ENCODE results near the gene APOBEC3H.

APOBEC3H gene

GRCh38 chr22:39081016-39081415 lies 16.0 kb upstream of the APOBEC3H start:
- DNase-seq (ENCODE audit: low read depth), result no peak

DNA sequence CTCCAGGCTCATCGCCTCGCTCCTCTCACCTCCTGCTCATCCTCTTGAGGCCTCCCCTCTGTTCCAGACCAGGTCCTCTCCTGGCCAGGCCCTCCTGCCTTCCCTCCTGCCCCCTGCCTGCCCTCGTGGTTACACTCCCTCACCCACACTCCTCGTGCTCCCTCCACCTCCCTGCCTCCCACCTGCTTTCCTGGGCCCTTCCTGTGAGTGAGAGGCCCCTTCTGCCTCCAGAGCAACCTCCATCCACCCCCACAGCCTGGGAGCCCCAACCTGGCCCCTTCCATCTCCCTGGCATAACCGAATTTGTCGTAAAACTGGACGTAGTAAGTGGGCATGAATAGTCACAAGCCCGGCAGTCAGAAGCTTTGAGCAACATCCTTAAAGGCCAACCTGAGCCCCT lies 15.4 kb upstream of the APOBEC3H start:
- DNase-seq (ENCODE audit: low read depth), result no peak

GRCh38 chr22:39083212-39084165 lies 13.6 kb upstream of the APOBEC3H start:
- no peak for DNase-seq (ENCODE audit: low read depth)

- no peak for DNase-seq (ENCODE audit: low read depth)
Measured at GRCh38 chr22:39084666-39085065, 12.4 kb upstream of the APOBEC3H start.

GRCh38 chr22:39087098-39087497 lies 9.9 kb upstream of the APOBEC3H start:
- no peak for DNase-seq (ENCODE audit: low read depth)

DNA sequence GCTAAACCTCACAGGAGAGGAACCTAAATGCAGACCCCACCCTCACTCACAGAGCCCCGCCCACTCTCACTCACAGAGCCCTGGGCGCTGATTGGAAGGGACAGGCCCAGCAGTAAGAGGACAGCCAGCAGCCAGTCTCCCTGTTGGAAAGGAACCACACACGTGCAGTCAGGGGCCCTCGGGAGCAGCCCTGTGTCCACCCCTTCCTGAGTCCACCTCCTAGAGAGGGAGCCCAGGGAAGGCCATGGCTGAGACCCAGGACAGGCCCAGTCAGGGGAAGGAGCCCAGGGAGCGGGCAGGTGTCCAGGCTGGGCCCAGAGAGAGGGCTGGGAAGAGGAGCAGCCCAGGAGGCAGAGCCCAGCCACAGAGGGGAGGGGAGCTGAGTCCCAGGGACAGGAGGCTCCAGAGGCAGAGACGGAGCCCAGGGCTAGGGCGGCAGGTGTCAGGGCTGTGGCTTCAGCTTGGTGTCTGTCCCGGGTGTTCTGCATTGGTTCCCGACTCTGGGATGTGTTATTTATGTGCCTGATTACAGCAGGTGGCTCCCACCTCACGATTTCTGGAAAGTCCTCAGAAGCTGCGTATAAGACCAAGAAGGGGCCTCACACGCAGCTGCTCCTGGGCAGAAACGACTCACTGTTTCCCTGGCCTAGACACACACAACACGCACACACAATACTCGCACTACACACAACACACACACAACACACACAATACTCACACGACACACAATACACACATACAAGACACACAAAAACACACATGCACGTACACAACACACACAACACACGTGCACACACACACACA lies 9.0 kb upstream of the APOBEC3H start:
- DNase-seq (ENCODE audit: low read depth), result no peak

DNA sequence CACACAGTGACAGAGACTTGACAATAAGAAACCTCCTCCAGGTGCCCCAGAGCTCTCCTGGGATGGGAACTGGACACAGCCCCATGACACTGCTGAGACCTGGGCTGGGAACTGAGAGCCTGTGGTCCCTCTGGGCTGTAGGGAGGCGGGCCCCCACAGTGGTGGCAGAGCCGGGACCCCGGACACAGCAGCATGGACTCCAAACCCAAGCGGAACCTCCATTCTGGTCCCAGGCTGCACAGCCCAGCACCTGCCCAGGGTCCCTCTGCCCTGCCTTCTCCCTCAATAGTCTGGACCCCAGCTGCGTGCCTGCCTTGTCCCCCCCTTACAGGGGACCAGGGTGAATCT lies 8.4 kb upstream of the APOBEC3H start:
- no peak for DNase-seq (ENCODE audit: low read depth)

DNA sequence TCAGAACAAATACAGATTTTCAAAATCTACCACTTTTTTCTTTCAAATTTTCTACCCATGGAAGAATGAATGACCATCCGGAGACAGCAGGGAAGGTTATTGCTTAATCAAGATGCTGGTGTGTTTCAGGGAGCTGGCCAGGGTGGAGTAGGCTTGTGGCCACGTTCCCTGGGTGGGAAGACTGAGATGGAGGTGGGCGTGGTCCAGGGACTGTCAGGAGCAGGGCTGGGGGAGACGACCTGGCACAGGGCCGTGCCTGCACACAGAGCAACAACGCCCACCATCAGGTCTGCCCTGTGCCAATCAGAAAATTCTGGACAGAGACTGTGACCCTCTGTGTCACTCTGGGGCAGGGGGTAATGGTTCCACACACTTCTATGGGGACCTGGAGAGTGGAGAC lies 7.1 kb upstream of the APOBEC3H start:
- DNase-seq (ENCODE audit: low read depth), result no peak

GRCh38 chr22:39090426-39091064 lies 6.5 kb upstream of the APOBEC3H start:
- no peak for DNase-seq (ENCODE audit: low read depth)

DNA sequence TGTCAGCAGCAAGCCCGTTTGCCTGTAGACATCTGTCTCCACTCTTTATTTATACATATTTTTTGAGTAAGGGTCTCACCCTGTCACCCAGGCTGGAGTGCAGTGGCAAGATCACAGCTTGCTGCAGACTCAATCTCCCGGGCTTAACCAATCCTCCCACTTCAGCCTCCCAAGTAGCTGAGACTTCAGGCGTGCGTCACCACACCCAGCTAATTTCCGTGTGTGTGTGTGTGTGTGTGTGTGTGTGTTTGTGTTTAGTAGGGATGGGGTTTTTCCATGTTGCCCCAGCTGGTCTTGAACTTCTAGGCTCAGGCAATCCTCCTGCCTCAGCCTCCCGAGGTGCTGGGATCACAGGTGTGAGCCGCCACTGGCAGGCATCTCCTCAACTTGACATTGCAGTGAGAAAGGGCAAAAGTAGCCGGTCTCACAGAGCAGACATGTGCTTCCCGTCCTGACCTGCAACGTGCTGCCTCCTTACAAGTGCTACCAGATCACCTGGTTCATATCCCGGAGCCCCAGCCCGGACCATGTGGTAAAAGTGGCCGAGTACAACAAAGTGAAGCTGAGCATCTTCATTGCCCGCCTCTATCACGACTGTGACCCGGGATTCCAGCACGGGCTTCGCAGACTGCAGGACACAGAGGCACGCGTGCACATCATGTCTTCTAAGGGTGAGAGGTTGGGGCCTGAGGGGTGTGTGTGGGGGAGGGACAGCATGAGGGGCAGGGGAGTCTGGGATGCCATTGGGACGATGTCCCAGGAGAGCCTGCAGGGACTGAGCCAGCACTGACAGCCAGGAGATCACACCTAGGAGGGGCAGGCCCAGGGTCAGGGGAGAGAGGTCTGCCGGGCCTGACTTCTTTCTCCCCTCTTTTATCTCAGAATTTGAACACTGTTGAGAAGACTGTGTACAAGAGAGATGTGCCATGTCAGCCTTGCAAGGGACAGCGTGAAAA lies 5.6 kb upstream of the APOBEC3H start:
- DNase-seq (ENCODE audit: low read depth), result no peak

- DNase-seq (ENCODE audit: low read depth), result no peak
Measured at GRCh38 chr22:39092111-39092862, 4.8 kb upstream of the APOBEC3H start.

- no peak for DNase-seq (ENCODE audit: low read depth)
Measured at GRCh38 chr22:39094717-39095389, 2.2 kb upstream of the APOBEC3H start.

DNA sequence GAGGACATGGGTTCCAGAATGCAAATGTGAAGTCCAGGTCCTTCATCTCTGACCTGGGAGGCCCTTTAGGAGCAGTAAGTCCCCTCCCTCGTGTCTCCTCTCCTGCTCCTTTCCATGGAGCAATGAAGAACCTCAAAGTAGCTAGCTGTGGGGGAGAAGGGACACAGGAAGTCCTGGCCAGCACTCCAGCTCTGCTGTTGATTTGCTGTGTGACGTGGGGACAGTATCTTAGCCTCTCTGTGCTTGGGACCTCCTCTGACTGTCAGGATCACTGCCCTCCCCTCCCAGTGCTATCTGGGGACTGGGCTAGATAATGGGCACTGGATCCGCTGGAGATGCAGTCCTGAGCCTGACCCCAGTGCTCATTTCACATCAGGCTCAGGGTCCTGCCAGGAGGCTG lies 1.1 kb upstream of the APOBEC3H start:
- DNase-seq (ENCODE audit: low read depth), result no peak

DNA sequence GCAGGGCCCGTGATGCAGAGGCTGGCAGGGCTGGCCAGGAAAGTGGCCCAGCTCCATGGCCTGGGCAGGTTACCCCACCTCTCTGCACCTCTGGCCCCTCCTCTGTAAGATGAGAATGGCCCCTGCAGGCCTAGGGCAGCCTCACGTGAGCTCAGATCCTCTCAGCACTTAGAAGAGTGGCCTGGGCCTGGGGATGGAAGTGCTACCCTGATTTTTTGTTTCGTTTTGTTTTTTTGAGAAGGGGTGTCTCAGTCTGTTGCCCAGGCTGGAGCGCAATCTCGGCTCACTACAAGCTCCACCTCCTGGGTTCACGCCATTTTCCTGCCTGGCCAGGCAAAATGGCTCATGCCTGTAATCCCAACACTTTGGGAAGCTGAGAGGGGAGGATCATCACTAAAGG lies 982 bp downstream of the APOBEC3H start:
- no peak for DNase-seq (ENCODE audit: low read depth)

- no peak for DNase-seq (ENCODE audit: low read depth)
Measured at GRCh38 chr22:39098576-39098975, 1.5 kb downstream of the APOBEC3H start.

GRCh38 chr22:39101226-39101625 lies 4.2 kb downstream of the APOBEC3H start:
- no peak for DNase-seq (ENCODE audit: low read depth)

DNA sequence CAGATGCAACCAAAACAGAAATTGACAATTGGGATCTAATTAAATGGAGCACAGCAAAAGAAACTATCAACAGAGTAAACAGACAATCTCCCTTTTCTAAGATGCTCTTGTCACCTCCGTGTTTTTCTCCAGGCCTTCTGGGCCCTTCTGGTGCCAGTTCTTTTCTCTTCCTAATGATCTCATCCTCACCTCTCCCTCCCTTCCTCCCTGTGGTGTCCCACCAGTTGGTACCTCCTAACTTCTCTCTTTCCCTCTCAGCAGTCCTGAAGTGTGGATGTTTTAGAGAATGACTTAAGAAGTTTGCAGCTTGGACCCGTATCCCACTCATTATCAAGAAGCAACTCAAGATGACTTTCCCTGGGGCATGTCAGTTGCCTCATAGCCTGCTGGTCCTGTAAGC lies 6.4 kb downstream of the APOBEC3H start:
- DNase-seq (ENCODE audit: low read depth), result no peak

DNA sequence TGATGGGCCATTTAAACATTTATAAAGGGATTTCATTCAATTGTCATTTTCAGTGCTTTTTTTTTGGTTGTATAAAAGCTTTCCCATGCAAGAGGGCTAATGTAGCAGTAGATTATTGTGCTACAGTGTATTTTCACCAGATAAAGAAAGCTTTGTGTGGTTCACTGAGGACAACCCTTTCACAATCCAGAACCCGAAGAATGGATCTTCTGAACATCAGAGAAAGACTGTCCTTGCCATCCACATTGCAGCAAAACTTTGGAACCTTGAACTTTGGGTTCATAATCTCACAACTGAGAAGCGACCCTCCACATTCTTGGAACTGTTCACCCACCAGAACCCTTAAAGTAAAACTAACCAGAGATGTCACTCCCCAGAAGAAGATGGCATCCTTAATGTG lies 9.3 kb downstream of the APOBEC3H start:
- no peak for DNase-seq (ENCODE audit: low read depth)

- DNase-seq (ENCODE audit: low read depth), result no peak
Measured at GRCh38 chr22:39108487-39108886, 11.4 kb downstream of the APOBEC3H start.

- no peak for DNase-seq (ENCODE audit: low read depth)
Measured at GRCh38 chr22:39109361-39109760, 12.3 kb downstream of the APOBEC3H start.
